ENCODE results near the gene WIZ.

DNA sequence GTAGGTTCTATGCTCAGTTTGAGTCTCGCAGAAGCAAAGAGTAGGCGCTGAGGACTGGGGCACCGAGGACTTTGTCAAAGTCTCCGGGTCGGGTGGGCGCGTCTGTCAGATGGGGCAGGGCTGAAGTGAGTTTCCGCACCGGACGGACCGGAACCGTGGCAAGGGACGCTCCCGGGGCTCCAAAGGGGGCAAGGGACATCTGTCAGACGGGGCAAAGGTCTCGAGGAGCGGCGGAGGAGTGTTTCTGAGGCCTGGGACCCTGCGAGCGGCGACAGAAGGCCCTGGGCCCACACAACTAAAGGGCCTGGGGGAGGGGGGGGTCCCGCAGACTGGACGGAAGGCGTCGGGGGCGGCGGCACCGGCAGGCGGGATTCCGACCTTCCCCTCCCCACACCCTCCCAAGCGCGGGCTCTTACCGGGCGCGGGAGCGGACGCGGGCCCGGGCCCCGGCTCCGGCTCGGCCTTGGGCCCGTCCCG is 17.7 kb downstream of the WIZ start:
- TF ChIP-seq, protein P1, sequence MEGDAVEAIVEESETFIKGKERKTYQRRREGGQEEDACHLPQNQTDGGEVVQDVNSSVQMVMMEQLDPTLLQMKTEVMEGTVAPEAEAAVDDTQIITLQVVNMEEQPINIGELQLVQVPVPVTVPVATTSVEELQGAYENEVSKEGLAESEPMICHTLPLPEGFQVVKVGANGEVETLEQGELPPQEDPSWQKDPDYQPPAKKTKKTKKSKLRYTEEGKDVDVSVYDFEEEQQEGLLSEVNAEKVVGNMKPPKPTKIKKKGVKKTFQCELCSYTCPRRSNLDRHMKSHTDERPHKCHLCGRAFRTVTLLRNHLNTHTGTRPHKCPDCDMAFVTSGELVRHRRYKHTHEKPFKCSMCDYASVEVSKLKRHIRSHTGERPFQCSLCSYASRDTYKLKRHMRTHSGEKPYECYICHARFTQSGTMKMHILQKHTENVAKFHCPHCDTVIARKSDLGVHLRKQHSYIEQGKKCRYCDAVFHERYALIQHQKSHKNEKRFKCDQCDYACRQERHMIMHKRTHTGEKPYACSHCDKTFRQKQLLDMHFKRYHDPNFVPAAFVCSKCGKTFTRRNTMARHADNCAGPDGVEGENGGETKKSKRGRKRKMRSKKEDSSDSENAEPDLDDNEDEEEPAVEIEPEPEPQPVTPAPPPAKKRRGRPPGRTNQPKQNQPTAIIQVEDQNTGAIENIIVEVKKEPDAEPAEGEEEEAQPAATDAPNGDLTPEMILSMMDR (IDR thresholded peaks at IDR 0.05 in 8 of 11, conservative IDR thresholded peaks at IDR 0.05 in 3 of 11) = no peak
- no peak for TF ChIP-seq POLR2A (IDR thresholded peaks at IDR 0.05)

Data from spleen (tissue), 7 donors.